Measurements from ENCODE around the gene PLA2G4D. TPM values are rescaled to one million over a fixed set of nuclear protein-coding genes. Genes with fewer than 3 reads are reported as not detected.

Gene PLA2G4D
- total RNA-seq, 1 experiment from 2014 or later = 0.24 TPM

DNA sequence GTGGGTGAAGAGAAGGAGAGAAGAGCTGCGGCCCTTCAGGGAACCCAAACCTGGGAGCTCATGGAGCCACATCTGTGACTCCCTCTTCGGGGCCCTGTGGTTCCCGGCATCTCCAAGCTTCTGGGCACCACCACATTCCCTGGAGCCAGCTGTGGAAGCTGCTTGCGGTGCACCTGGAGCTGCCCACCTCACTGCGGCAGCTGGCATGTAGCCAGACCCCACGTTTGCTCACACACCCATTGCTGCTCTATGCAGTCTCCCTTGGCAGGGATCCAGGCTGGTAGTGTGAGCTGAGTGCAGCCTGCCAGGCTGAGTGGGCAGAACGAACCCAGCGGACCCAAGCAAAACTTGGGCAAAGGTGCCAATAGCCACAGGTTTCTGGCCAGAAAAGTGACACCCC, 56.7 kb downstream of the PLA2G4D start (continued):
- TF ChIP-seq, protein P1, sequence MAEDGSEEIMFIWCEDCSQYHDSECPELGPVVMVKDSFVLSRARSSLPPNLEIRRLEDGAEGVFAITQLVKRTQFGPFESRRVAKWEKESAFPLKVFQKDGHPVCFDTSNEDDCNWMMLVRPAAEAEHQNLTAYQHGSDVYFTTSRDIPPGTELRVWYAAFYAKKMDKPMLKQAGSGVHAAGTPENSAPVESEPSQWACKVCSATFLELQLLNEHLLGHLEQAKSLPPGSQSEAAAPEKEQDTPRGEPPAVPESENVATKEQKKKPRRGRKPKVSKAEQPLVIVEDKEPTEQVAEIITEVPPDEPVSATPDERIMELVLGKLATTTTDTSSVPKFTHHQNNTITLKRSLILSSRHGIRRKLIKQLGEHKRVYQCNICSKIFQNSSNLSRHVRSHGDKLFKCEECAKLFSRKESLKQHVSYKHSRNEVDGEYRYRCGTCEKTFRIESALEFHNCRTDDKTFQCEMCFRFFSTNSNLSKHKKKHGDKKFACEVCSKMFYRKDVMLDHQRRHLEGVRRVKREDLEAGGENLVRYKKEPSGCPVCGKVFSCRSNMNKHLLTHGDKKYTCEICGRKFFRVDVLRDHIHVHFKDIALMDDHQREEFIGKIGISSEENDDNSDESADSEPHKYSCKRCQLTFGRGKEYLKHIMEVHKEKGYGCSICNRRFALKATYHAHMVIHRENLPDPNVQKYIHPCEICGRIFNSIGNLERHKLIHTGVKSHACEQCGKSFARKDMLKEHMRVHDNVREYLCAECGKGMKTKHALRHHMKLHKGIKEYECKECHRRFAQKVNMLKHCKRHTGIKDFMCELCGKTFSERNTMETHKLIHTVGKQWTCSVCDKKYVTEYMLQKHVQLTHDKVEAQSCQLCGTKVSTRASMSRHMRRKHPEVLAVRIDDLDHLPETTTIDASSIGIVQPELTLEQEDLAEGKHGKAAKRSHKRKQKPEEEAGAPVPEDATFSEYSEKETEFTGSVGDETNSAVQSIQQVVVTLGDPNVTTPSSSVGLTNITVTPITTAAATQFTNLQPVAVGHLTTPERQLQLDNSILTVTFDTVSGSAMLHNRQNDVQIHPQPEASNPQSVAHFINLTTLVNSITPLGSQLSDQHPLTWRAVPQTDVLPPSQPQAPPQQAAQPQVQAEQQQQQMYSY (CRISPR knock-in tag; IDR thresholded peaks at IDR 0.05) = no peak
- TF ChIP-seq, protein P2, sequence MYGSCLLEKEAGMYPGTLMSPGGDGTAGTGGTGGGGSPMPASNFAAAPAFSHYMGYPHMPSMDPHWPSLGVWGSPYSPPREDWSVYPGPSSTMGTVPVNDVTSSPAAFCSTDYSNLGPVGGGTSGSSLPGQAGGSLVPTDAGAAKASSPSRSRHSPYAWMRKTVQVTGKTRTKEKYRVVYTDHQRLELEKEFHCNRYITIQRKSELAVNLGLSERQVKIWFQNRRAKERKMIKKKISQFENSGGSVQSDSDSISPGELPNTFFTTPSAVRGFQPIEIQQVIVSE (CRISPR knock-in tag; IDR thresholded peaks at IDR 0.05; ENCODE audit: borderline replicate concordance) = no peak
- TF ChIP-seq, protein P3, sequence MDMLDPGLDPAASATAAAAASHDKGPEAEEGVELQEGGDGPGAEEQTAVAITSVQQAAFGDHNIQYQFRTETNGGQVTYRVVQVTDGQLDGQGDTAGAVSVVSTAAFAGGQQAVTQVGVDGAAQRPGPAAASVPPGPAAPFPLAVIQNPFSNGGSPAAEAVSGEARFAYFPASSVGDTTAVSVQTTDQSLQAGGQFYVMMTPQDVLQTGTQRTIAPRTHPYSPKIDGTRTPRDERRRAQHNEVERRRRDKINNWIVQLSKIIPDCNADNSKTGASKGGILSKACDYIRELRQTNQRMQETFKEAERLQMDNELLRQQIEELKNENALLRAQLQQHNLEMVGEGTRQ (CRISPR knock-in tag; IDR thresholded peaks at IDR 0.05) = no peak
- TF ChIP-seq FOXJ3 (CRISPR knock-in tag; IDR thresholded peaks at IDR 0.05; ENCODE audit: borderline replicate concordance) (no peak), FOXP1 (CRISPR knock-in tag; IDR thresholded peaks at IDR 0.05; ENCODE audit: borderline replicate concordance) (no peak), ATF1 (CRISPR knock-in tag; IDR thresholded peaks at IDR 0.05) (no peak)
- TF ChIP-seq, protein P4, sequence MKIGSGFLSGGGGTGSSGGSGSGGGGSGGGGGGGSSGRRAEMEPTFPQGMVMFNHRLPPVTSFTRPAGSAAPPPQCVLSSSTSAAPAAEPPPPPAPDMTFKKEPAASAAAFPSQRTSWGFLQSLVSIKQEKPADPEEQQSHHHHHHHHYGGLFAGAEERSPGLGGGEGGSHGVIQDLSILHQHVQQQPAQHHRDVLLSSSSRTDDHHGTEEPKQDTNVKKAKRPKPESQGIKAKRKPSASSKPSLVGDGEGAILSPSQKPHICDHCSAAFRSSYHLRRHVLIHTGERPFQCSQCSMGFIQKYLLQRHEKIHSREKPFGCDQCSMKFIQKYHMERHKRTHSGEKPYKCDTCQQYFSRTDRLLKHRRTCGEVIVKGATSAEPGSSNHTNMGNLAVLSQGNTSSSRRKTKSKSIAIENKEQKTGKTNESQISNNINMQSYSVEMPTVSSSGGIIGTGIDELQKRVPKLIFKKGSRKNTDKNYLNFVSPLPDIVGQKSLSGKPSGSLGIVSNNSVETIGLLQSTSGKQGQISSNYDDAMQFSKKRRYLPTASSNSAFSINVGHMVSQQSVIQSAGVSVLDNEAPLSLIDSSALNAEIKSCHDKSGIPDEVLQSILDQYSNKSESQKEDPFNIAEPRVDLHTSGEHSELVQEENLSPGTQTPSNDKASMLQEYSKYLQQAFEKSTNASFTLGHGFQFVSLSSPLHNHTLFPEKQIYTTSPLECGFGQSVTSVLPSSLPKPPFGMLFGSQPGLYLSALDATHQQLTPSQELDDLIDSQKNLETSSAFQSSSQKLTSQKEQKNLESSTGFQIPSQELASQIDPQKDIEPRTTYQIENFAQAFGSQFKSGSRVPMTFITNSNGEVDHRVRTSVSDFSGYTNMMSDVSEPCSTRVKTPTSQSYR (CRISPR knock-in tag; IDR thresholded peaks at IDR 0.05) = no peak
- TF ChIP-seq, protein P5, sequence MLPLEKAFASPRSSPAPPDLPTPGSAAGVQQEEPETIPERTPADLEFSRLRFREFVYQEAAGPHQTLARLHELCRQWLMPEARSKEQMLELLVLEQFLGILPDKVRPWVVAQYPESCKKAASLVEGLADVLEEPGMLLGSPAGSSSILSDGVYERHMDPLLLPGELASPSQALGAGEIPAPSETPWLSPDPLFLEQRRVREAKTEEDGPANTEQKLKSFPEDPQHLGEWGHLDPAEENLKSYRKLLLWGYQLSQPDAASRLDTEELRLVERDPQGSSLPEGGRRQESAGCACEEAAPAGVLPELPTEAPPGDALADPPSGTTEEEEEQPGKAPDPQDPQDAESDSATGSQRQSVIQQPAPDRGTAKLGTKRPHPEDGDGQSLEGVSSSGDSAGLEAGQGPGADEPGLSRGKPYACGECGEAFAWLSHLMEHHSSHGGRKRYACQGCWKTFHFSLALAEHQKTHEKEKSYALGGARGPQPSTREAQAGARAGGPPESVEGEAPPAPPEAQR (CRISPR knock-in tag; IDR thresholded peaks at IDR 0.05) = no peak

DNA sequence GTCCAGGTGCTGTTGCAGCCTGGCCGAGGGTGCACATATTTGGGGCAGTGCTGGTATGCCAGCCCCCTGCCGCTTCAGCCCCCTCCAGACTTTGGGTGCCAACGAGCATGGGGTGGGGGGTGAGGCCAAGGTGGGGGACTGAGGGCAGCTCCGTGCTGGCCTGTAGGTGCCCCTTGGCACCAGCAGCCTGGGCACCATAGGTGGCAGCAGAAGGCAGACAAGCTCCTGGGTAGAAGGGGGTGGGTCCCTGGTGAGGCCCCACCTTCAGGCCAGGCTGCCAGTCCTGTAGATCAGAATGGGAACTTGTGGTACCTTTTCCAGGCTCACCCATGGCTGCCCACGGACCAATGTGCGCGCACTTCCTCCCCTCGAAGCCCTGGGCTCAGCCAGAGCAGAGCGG, 57.4 kb downstream of the PLA2G4D start:
- Mint-ChIP-seq H3K27me3 (ENCODE audit: low read depth) (no peaks in the 10 kb centered on the region; the same call in 1 of the 2 replicates), H3K36me3 (peaks cover 2% of the 10 kb centered on the region)
- POLR2A ChIA-PET = no interaction called here

More for the DNA sequence above, 57.4 kb downstream of the PLA2G4D start:
- DNase-seq (ENCODE audit: low spot score) (no peak), ATAC-seq (no peak)
- no peak overlapping the region for H3K27ac Mint-ChIP-seq
- CTCF ChIA-PET = interaction anchor here (1.3 to 3.2 kb wide), 4 partner anchors 47 to 101 kb away, joined by 3 to 18 read pairs (median 6); partner anchors contain the start of gene EHD4
- TF ChIP-seq GABPB1 (CRISPR knock-in tag; IDR thresholded peaks at IDR 0.05) (no peak), ZNF219 (CRISPR knock-in tag; IDR thresholded peaks at IDR 0.05; ENCODE audit: borderline replicate concordance) (no peak)
- TF ChIP-seq, protein P5 (CRISPR knock-in tag; IDR thresholded peaks at IDR 0.05) = no peak
- peaks cover 16% of the 10 kb centered on the region for H3K9me3 Mint-ChIP-seq
- no peak overlapping the region for H3K4me3 Mint-ChIP-seq
- peaks cover 21% of the 10 kb centered on the region for H3K4me1 Mint-ChIP-seq
